HG03039 (cell line): ENCODE measurements around the gene MEN1.

ENCODE experiments used
- ATAC-seq: cut with Tn5 transposase; IDR thresholded peaks from one replicate; pipeline ENCODE4 v1.9.1; 2021; ENCODE audit warnings: mild to moderate bottlenecking, moderate library complexity; ENCODE audit not compliant: unreplicated experiment

The MEN1 gene

GRCh38 chr11:64765851-64766665, 44.3 kb downstream of the MEN1 start:
- ATAC-seq: no peak

- no peak for ATAC-seq
Observed at GRCh38 chr11:64765291-64765850, 45.0 kb downstream of the MEN1 start.

DNA sequence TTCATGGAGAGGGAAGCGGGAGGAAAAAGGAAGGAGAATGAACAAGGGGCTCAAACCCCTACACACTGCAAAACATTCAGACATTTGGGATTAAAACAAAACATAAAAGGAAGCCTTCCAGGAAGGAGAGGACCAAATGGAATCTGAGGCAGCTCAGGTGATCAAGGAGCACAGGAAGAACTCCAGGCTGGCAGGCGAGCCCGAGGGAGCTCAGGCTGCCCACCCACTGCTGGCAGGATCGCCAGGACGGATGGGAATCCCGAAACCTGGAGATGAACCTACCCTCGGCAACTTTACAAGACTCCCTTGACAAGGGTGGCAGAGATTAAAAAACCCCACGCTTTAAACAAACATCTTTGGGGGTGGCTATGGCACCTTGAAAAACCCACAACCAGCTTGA, 45.6 kb downstream of the MEN1 start:
- ATAC-seq: no peak

GRCh38 chr11:64764040-64764611, 46.2 kb downstream of the MEN1 start:
- no peak for ATAC-seq

DNA sequence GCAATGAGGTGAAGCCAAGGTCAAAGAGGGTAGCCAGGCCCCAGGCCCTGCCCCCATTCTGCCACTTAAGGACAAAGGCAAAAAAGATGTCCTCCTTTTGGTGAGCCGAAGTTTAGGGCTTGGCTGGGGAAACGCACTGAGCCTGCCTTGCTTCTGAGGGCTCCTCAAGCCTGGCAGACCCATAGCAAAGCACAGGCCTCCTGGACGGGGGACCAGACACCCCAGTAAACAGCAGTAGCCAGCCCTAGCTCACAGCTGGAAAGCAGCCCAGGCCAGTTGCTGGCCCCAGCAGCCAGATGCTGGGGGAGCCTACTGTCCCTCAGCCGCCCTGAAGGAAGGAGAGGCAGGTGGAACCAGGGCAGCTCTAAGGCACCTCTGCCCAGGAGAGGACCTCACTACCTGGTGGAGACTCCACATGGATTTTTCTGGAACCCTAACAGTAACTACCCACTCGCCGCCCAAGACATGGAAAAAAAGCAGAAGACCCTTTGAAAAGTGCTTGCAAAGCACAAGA, 46.8 kb downstream of the MEN1 start:
- ATAC-seq: no peak

DNA sequence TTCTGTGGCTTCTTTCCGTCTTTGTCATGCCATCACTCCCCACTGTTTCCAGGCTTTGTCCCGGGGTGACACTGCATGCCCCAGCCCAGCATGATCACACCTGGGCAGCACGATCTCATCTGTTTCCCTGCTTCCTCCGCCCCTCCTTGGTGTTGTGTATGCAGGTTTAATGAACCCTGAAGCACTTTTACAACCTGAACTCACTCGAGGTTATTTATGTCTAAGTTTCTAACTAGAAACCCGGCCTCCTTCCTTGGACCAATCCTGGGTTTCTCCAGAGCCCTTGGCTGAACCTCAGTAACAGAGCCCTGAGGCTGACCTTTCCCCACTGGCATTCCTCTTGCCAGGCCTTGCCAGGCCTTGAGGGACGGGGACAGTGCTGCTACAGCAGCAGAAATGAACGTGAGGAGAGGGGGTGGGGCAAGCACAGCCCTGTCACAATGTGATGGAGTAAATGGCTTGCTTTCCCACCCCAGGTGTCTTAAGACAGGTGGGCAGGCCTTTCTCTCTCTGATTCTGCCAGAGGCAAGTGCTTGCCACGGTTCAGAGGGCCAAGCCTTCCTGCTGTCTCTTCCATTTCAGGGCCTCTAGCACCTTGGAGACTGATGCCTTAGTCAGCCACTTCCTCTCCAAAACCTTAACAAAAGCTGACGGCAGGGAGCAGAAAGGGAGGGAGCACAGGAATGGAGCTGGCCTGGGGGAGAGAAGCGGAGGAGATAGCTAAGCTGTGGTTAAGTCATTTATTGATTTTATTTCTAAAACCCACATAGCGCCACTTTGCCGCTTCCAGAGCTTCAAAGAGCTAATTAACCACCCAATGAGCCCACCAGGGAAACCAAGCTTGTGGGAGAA, 47.5 kb downstream of the MEN1 start:
- no peak for ATAC-seq

DNA sequence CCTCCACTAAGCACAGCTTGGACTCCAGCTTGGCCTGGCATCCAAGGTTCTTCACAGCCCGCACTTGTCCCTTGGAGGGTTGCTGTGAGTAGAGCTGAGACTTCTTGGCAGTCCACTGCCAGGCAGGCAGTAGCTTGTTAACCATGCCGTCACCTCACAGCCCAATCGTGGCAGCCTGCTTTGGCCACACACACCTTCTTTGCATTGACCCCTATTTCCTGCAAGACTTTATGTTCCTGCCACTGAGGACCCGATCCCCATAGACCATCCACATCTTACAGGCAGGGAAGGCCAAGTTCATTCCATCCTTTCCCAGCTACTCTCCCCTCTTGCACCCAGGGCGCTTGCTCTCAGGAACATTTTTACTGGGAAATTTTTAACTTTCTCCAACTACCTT, 48.1 kb downstream of the MEN1 start:
- no peak for ATAC-seq

DNA sequence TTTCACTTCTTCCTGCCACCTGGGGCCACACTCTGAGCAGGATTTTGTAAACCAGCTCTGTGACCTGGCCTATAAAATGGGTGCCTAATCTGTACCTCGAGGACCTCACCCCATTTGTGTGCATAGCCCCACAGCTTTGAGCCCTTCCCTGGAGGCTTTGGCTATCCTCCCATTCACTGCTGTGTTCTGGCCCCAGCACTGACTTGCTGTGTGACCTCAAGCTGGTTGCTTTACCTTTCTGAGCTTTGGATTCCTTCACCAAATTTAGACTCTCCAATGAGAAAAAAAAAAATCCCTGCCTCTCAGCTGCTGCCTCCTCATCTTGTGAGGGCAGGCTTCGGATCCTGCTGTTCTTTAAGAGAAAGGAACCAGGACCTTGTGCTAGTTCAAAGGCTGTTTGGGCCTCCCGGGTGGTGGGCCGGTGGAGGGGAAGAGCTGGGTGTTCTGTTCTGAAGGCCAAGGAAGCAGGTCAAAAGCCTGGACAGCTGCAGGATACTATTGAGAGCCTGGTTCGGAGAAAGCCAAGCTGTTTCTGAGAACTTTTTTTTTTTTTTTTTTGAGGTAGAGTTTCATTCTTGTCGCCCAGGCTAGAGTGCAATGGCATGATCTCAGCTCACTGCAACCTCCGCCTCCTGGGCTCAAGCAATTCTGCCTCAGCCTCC, 49.5 kb downstream of the MEN1 start:
- ATAC-seq: no peak

GRCh38 chr11:64759722-64760719, 50.3 kb downstream of the MEN1 start, which contains the start of gene PYGM:
TSS of gene PYGM (minus strand) at chr11:64759974. CDS start at chr11:64759898, 76 bp downstream.
- ATAC-seq: no peak

DNA sequence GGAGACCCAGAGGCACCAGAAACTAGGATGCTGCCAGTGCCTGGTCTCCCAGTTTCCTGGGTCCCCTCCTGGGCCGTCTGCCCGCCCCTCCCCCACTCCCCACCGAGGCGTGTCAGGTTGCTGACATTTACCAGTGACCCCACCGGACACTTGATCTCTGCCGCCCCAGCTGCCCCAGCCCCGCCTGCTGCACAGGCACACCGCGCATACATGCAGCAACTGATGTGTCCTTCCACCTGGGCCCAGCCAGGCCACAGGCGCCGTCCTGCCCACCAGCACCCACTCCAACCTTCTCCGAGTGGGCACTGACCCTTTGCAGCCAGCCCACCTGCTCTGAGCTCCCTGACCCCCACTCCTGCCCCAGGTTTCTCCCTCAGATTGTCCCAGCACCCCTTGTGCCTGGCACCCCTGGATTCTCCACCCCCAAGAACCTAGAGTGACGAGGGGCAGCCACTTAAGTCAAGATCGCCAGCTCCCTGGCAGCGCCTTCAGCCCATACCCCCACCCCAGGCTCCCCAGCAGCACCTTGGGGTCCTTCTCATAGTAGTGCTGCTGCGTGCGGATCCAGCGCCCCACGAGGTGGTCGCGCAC, 51.1 kb downstream of the MEN1 start:
- no peak for ATAC-seq

- ATAC-seq: no peak
Observed at GRCh38 chr11:64758330-64759079, 51.8 kb downstream of the MEN1 start.

GRCh38 chr11:64757549-64758329, 52.6 kb downstream of the MEN1 start:
- no peak for ATAC-seq

DNA sequence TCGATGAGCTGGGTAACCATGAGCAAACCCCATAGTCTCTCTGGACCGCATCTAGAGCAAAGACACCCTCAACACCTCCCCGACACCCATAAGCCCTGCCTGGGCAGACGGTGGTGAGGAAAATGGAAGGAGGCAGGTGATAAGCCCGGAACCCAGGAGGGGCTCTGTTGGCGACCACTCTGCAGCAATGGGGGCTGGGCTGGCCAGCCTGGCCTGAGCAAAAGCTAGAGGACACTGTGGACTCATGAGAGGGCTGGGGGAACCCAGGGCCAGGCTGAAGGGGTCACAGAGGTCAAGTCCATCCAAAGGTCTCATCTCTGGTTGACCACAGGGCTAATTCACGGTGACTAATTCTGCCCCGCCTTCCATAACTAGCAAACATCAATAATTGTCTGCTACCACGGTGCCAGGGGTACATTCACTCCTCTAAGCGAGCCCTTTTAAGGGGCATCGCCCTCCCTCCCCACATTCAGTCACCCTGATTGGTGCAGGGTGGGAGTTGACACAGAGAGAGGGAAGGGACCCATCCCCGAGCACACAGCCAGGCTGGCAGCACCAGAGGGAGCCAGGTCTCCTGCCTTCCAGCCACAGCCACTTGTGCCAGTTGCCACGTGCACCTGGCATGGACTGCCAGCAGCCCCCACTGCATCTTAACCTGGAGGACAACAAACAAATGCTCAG, 54.5 kb downstream of the MEN1 start:
- no peak for ATAC-seq

DNA sequence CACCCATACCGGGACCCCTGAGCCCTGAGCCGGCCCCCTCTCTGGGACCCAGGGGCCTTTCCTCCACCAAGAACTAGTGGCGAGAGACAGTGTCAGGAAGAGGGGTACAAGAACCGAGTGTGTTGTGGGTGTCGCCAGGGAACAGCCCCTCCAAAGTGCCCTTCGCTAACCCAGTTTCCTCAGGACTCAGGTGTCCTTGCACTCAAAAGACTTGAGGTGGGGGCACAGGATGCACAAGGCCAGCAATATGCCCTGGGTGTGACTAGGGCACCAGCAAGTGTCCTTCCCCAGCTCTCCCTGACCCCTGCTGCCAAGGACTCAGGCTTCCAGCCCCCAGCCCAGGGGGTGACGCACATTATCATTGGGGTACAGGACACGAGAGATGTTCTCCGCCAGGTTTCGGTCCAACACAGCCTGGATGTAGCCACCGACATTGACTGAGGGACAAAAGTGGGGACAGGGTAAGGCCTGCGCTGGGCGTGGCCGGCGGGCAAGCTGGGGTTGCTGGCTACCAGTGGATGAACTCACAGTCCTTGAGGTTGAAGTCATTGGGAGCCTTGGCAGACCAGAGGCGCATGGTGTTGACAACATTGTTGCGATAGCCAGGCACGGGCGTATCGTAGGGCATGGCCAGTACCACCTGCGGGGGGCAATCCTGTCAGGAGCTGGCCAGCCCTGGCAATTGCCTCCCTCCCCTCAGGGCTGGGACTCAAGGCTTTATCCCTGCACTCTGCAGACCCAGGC, 55.3 kb downstream of the MEN1 start:
- ATAC-seq: no peak

- ATAC-seq: no peak
Observed at GRCh38 chr11:64754124-64754918, 56.0 kb downstream of the MEN1 start.
